Stomach (tissue), 9 donors: ENCODE results near the gene TRH. TPM values are rescaled to one million over a fixed set of nuclear protein-coding genes. Genes with fewer than 3 reads are reported as not detected.
A peak's percentile ranks its signal among the peaks of the same experiment; 100 is the strongest.

ENCODE experiments used
- DNase-seq, 2 donors: peaks; one replicate each; pipeline versions ENCODE4 v3.0.0 to v3.0.0-alpha.2; 2013 to 2019
- H3K27ac ChIP-seq, 5 donors: fragments of 200-600 bp in 4 of 5; sonication (generic) in 4 of 5; one replicate each; pipeline ENCODE4 v1.5.1; 2013 to 2019; ENCODE audit warnings: mild to moderate bottlenecking in 1 of 5, moderate library complexity in 1 of 5
- H3K27me3 ChIP-seq, 3 donors: fragments of 200-600 bp; sonication (generic); one replicate each; pipeline ENCODE4 v1.5.1; 2017 to 2019; ENCODE audit warnings: mixed run types in 1 of 3
- H3K36me3 ChIP-seq, 4 donors: fragments of 200-600 bp; sonication (generic); 1 replicate in 3 of 4; 2 replicates in 1 of 4; pipeline ENCODE4 v1.5.1; 2016 to 2019
- H3K4me1 ChIP-seq, 4 donors: fragments of 200-600 bp; sonication (generic); one replicate each; pipeline ENCODE4 v1.5.1; 2016 to 2019
- H3K4me3 ChIP-seq, 4 donors: fragments of 200-600 bp; sonication (generic) in 3 of 4; one replicate each; pipeline ENCODE4 v1.5.1; 2016 to 2019; ENCODE audit warnings: mild to moderate bottlenecking in 1 of 4
- H3K9me3 ChIP-seq, 4 donors: fragments of 200-600 bp; sonication (generic); one replicate each; pipeline ENCODE4 v1.5.1; 2016 to 2019
- EP300 ChIP-seq: sonication (generic); formaldehyde crosslinking; IDR thresholded peaks from one replicate; pipeline ENCODE4 v1.6.1; 2017; ENCODE audit warnings: antibody characterized with exemption
- POLR2A ChIP-seq, 4 donors: fragments of 450-650 bp; IDR thresholded peaks; one replicate each; pipeline ENCODE4 v1.6.1; 2016; ENCODE audit warnings: antibody characterized with exemption in 4 of 4, control low read depth in 2 of 4, mild to moderate bottlenecking in 1 of 4, moderate library complexity in 1 of 4
- POLR2AphosphoS5 ChIP-seq, 3 donors: sonication (generic); formaldehyde crosslinking; IDR thresholded peaks; one replicate each; pipeline ENCODE4 v1.6.1; 2016; ENCODE audit warnings: antibody characterized with exemption in 3 of 3
- WGBS, 5 donors: extraction: QIAGEN DNeasy Blood & Tissue Kit in 3 of 5; methylation state at CpG; one replicate each; pipeline versions ENCODE4 v1.1.5 to v1.1.7; 2013 to 2018; 5-methylcytosine and 5-hydroxymethylcytosine counted together
- intact Hi-C: fragments of 100-400 bp; cut with DNase I; formaldehyde crosslinking; loops from one replicate; pipeline ENCODE4 v1.15.1; 2023; ENCODE audit warnings: low total_unique reads
- polyA plus RNA-seq, 3 donors: library from polyadenylated mRNA; stranded (reverse); fragments of 200-250 nt; gene quantifications; one replicate each; pipeline ENCODE4 v1.2.3, GENCODE V29; 2013
- total RNA-seq, 5 donors: library from RNA; depleted of rRNA; stranded (reverse); fragments of >200 nt; gene quantifications; one replicate each; pipeline versions ENCODE4 v1.1.0 to v1.2.3, GENCODE V29; 2014 to 2016
- TF ChIP-seq, protein P1 (sequence below), 7 experiments: fragments of 450-650 bp in 4 of 7; fragments of 200-600 bp in 3 of 7; sonication (generic) in 3 of 7; IDR thresholded peaks; one replicate each; pipeline ENCODE4 v1.5.1; 2016 to 2019; ENCODE audit warnings: antibody characterized with exemption in 7 of 7, control low read depth in 2 of 7, mild to moderate bottlenecking in 1 of 7
- donor health status: healthy with polysubstance abuse.
- donor health status: Bipolar disorder and iron deficiency.
- donor health status: healthy.

The TRH gene
- total and polyA plus RNA-seq, 8 donors = 0.37 TPM; not detected in 7

DNA sequence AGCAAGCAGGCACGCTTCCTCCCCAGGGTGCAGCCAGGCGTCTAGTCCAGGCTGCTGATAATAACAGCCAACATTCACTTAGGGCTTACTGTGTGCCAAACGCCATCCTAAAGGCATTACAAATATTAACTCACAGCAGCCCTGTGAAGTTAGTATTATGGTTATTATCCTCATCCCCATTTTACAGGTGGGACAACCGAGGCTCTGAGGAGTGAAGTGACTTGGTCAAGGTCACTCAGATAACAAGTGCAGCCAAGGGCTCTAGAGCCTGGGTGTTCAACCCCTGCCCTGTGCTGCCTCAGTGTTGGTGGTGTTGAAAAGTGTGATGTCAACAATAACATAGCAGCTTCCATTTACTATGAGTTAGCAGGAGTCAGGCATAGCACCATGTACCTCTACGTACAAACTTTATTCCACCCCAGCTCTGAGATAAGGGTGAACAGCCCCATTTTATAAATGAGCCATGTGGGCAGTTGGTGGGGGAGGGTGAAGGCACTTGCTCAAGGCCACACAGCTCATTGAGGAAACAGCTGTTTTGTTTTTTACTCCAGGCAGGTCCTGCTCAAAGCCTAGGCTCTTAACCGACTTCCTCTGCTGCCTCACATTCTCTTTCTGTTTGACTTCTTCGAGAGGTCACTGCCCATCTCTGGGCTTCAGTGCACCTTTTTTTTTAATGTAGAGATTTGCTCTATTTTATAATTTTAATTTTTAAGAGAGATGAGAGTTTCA is 24.0 kb upstream of the TRH start:
- intact Hi-C loops = no loop called here
- 58 to 65% (median 62%) methylated on average over 7 of the region's 7 CpGs for WGBS, 5 donors
- Histone ChIP-seq H3K27me3 (peaks cover 0 to 17% (median 0%) of the 10 kb centered on the region in 3 donors), H3K9me3 (peaks cover 0 to 14% (median 5%) of the 10 kb centered on the region in 4 donors), H3K4me1 (no peaks in the 10 kb centered on the region), H3K27ac (no peak overlapping the region), H3K36me3 (no peaks in the 10 kb centered on the region), H3K4me3 (no peak overlapping the region)
- TF ChIP-seq POLR2A (IDR thresholded peaks at IDR 0.05) (no peak), EP300 (no peak), POLR2AphosphoS5 (IDR thresholded peaks at IDR 0.05) (no peak)
- TF ChIP-seq, protein P1, sequence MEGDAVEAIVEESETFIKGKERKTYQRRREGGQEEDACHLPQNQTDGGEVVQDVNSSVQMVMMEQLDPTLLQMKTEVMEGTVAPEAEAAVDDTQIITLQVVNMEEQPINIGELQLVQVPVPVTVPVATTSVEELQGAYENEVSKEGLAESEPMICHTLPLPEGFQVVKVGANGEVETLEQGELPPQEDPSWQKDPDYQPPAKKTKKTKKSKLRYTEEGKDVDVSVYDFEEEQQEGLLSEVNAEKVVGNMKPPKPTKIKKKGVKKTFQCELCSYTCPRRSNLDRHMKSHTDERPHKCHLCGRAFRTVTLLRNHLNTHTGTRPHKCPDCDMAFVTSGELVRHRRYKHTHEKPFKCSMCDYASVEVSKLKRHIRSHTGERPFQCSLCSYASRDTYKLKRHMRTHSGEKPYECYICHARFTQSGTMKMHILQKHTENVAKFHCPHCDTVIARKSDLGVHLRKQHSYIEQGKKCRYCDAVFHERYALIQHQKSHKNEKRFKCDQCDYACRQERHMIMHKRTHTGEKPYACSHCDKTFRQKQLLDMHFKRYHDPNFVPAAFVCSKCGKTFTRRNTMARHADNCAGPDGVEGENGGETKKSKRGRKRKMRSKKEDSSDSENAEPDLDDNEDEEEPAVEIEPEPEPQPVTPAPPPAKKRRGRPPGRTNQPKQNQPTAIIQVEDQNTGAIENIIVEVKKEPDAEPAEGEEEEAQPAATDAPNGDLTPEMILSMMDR (IDR thresholded peaks at IDR 0.05) = no peak
- DNase-seq = peak in 1 of 2 donors; percentile 37

DNA sequence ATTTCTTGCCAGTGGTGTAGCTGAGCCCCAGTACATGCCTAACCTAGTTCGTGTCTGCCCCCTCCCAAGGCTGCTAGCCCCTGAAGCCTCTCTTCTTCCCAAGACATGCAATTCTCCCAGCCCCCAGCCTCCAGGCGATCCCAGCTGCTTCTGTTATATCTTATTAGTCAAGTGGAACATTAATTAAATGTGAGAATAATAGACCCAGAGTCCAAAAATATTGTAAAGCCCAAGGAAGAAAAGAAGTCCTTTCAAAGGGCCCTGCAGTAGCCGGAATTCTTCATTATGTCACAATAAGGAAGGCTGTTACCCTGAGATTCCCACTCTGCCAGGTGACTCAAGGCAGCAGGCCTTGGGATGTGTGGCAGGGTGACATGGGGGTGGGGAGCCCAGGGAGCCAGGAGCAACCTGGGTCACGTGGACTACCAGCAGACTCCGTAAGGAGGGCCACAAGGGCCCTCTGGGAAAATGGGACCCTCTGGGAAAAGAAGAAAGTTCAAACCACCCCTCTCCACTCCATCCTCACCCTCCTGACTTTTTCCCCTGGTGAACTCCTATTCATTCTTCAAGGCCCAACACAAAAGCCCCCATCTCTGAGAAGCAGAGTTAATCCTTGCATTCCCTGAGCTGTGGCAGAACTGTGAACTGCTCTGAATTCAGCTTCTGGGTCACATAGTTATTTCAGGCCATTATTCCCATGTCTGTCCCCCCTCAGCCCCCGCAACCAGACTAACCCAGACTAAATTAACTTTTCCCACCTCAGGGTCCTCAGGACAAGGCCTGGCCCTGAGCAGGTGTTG is 21.8 kb upstream of the TRH start:
- TF ChIP-seq POLR2A (IDR thresholded peaks at IDR 0.05) (no peak), EP300 (no peak), POLR2AphosphoS5 (IDR thresholded peaks at IDR 0.05) (no peak)
- TF ChIP-seq, protein P1 (IDR thresholded peaks at IDR 0.05) = no peak
- intact Hi-C loops = no loop called here
- Histone ChIP-seq H3K4me1 (no peaks in the 10 kb centered on the region), H3K4me3 (no peak overlapping the region), H3K9me3 (peaks cover 0 to 2% (median 0%) of the 10 kb centered on the region in 4 donors), H3K27ac (no peak overlapping the region), H3K27me3 (peaks cover 0 to 23% (median 0%) of the 10 kb centered on the region in 3 donors), H3K36me3 (no peaks in the 10 kb centered on the region)
- DNase-seq = no peak
- 75 to 87% (median 81%) methylated on average over 6 of the region's 6 CpGs for WGBS, 5 donors

DNA sequence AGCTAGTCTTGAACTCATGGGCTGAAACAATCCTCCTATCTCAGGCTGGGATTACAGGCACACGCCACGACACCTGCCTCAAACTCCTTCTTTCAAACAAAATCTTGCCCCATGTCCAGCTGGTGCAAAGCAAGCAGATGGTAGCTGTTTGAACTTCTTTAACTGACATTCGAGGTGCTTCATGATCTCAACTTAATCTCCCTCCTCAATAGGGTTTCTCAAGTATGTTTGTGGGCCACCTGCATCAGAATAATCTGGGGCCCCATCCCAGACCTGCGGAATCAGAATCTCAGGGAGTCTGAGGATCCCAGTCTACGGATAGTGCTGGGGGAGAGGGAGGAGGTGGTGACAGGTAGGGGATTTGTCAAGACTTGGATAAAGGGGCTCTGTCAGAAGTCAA is 20.9 kb upstream of the TRH start:
- WGBS, 5 donors = 44 to 64% (median 55%) methylated on average over 5 of the region's 5 CpGs
- H3K27ac ChIP-seq = no peak overlapping the region
- no peaks in the 10 kb centered on the region for H3K9me3 ChIP-seq
- no peaks in the 10 kb centered on the region for H3K36me3 ChIP-seq
- no peaks in the 10 kb centered on the region for H3K4me1 ChIP-seq
- no peak overlapping the region for H3K4me3 ChIP-seq
- intact Hi-C loops = no loop called here
- TF ChIP-seq POLR2AphosphoS5 (IDR thresholded peaks at IDR 0.05) (no peak), EP300 (no peak), POLR2A (IDR thresholded peaks at IDR 0.05) (no peak)
- TF ChIP-seq, protein P1 (IDR thresholded peaks at IDR 0.05) = no peak
- no peak for DNase-seq
- H3K27me3 ChIP-seq = peaks cover 0 to 23% (median 0%) of the 10 kb centered on the region in 3 donors

DNA sequence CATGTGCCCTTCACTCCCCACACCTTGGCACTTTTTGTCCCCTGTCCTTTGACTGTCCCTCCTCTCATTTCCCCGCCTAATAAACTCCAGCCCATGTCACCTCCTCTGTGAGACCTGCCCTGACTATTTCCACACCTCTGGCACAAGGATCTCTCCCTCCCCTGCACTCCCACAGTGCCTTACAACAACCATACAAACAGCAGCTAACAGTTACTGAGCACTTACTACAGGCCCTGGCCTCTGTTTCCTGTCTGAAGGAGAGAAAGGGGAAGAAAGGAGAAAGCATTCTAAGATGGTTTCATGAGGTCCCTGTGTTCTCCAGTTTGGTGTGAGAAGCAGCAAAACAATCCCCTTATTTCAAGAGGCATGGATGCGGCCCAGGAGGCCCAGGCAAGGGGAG is 20.0 kb upstream of the TRH start:
- no peak overlapping the region for H3K4me3 ChIP-seq

More for the DNA sequence above, 20.0 kb upstream of the TRH start:
- 38 to 81% (median 57%) methylated on average over 2 of the region's 2 CpGs for WGBS, 5 donors
- TF ChIP-seq POLR2A (IDR thresholded peaks at IDR 0.05) = no peak
- TF ChIP-seq POLR2AphosphoS5 (IDR thresholded peaks at IDR 0.05) = no peak
- no peak for TF ChIP-seq EP300
- TF ChIP-seq, protein P1 (IDR thresholded peaks at IDR 0.05) = no peak
- Histone ChIP-seq H3K27ac (no peak overlapping the region), H3K27me3 (peaks cover 0 to 17% (median 0%) of the 10 kb centered on the region in 3 donors), H3K4me1 (no peaks in the 10 kb centered on the region), H3K9me3 (no peaks in the 10 kb centered on the region), H3K36me3 (no peaks in the 10 kb centered on the region)
- intact Hi-C loops = no loop called here
- no peak for DNase-seq
